ENCODE data around the gene ACTR1B.
"Not testable (repeated sequence)": the region's sequence is repeated elsewhere in the genome, so short reads cannot be mapped to it uniquely, and the experiment has no call there.

ACTR1B gene

DNA sequence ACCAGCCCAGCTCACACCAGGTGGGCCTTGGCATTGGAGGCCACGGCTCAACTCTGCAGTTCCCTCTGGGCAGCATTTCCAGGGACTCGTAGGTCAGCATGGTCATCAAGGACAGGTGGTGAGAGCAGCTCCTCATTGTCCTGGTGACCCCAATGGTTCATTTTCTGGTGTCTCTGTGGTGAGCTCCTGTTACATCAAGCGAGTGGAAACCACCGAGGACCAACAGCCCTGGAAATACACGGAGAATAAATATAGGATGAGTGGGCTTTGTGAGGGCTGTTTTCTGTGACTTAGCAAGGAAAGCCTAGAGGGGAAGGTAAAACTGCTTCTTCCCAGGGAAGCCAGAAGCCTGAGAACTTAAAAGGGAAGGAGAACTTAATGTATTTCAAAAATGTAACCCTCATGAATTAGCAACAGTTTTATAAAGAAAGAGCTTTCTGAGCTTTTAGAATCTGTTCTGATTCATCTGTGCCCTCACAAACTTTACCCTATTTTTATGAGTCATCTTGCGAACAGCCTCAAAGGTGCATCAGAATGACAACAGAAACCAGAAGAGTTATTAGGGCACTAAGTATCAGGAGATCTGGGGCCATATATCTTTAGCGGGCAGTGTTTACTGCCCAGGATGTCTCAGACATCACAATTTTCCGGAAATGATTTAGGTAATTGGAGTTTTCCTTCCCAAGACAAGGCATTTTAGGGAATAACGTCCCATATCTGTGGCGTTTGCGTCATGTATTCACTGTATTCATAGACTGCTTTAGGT is 24.4 kb upstream of the ACTR1B start:
- no peak for DNase-seq

DNA sequence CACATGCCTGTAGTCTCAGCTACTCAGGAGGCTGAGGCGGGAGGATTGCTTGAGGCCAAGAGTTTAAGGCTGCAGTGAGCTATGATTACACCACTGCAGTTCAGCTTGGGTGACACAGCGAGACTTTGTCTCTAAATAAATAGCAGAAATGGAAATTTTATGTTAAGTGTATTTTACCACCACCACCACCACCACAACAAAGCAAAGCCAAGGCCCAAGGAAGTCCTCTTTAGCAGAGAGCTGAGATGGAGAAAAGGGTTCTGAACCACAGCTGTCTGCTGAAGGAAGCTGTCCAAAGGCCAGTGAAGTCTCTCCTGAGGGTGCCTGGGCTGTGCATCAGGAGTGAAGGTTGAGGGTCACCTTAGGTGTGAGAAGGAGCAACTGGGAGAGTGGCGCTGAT is 23.4 kb upstream of the ACTR1B start:
- not testable (repeated sequence) for DNase-seq

DNA sequence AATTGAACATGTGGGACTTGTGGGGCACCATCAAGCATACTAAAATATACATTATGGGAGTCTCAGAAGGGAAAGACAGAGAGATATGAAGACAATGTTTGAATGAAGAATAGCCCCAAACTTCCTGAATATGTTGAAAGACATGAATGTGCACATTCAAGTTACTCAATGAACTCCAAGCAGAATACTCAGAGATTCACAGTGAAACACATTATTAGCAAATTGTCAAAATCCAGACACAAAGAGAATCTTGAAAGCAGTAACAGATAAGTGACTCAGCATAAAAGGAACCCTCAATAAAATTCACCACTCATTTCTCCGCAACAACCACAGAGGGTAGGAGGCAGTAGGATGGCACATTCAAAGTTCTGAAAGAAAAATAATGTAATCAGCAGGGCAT is 14.5 kb upstream of the ACTR1B start:
- no peak for DNase-seq

DNA sequence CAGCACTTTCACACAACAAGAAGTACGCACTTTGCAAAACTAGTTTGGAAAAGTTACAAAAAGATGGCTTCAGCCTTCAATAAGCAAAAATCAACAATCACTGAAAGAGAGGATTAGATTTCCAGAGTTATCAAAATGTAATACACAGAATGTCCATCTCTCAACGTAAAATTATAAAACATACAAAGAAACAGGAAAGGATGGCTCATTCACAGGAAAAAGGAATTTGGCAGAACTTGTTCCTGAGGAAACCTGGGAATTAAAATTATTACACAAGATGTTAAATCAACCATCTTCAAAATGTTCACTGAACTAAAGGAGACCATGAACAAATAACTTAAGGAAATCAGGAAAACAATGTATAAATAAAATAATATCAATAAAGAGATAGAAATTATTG is 13.6 kb upstream of the ACTR1B start:
- DNase-seq = no peak

DNA sequence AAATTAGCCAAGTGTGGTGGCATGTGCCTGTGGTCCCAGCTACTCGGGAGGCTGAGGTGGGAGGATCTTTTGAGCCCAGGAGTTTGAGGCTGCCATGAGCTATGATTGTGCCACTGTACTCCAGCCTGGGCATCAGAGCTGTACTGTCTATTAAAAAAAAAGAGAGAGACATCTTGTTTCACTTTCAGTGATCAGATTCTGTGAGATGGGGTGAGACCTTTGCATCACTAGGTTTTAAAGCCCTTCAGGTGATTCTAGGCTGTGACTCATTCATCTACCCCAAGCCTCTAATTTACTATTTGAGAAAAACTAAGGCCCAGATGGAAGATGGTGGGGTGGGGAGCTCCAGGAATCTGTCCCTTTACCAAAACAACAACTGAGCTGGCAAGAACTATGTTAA is 12.8 kb upstream of the ACTR1B start:
- no peak for DNase-seq

DNA sequence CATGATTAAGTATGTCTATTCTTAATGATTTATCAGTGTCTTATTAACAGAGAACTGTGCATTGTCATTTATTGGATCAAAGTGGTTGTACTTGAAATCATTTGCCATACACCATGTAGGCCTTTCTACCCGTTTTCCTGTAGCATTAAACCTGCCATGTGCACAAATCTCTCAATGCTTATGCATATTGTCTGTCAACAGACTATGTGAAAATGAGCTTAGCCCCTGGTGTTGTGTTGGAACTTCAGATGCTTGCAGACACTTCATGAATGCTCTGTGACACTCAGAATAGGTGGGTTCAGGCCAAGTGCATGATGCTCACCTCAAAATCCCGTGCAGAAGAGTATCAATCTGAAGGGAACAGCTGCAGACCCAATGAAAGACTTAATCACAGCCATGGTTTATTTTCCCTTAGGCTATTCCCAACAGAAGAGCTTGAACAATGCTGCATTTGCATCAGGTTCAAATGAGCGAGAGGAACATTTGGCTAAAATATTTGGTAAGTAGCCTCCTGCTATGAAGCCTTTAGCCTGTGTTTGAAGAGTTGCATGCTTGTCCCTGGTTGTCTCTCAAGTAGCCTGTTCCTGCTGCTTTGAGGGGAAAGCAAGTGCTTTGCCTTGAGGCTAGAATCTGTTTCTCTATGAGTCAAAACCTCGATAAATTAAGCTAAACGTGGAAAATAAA is 11.7 kb upstream of the ACTR1B start:
- no peak for DNase-seq

DNA sequence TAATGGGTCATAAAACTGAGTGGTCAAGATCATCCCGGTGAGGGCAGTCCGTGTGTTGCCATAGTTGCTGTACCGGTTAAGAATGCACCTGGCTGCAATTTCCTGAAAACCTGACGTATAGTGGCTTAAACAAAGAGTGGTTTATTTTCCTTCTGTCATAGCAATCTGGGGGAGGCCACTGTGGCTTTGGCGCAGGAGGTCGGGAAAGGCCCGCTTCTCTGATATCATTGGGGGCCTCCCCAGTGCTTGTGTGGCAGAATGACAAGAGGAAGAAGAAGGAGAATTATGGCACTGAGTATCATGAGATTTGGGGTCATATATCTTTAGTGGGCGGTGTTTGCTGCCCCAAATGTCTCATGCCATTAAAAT is 10.1 kb upstream of the ACTR1B start:
- peak in 1 of 2 donors; percentile 56 for DNase-seq

DNA sequence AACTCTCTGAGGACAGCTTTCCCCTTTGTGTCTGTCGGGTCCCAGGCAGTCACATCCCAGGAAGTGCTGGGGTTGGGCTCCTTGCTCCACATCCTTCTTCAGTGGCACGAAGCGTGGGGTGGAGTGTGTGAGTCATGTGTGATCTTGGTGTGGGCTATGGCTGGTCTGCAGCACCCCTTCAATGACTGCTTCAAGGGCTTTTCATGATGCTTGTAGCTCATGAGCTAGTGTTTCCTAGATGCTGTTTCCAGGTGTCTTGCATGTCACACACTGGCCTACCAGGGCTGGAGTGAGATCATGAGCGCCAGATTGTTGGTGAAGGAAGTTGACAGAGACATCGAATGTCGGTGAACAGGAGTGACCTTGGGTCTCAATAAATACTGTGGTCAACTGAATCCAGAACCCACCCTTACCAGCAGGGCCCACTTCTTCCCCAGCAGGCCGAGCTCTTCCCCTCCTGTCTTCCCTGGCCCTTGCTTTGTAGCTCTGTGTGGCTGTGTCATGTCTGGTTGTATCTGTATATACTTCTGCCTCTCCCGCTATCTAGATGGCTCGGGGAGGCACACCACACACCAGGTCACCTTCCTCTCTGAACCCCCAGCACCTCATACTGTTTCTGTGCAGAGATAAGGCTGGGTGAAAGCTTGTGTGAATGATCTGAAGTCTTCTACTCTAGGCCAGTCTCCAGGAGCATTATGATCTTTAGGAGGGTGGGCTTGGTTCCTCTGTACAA is 9.5 kb upstream of the ACTR1B start:
- DNase-seq = peak in 1 of 2 donors; percentile 52

DNA sequence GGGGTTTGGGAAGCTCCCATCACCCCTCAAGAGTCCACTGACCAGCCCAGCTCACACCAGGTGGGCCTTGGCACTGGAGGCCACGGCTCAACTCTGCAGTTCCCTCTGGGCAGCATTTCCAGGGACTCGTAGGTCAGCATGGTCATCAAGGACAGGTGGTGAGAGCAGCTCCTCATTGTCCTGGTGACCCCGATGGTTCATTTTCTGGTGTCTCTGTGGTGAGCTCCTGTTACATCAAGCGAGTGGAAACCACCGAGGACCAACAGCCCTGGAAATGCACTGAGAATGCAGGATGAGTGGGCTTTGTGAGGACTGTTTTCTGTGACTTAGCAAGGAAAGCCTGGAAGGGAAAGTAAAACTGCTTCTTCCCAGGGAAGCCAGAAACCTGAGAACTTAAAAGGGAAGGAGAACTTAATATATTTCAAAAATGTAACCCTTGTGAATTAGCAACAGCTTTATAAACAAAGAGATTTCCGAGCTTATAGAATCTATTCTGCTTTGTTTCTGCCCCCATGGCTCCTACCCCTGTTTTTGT is 8.8 kb upstream of the ACTR1B start:
- not testable (repeated sequence) for DNase-seq

DNA sequence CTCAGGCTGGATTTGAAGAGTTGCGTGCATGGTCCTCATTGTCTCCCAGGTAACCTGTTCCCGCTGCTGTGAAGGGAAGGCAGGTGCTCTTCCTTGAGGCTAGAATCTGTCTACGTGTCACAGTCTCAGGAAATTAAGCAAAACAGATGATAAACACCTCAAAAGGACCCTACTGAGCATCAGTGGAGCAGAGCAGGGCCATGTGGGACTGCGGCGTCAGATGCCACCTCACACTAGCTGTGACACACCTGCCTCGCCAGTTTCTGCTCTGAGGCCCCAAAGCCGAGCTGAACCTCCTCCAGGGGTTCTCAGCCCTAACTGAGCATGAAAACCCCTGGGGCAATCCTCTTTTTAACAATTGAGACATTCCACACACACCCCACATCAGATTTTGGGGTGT is 7.7 kb upstream of the ACTR1B start:
- DNase-seq = no peak

DNA sequence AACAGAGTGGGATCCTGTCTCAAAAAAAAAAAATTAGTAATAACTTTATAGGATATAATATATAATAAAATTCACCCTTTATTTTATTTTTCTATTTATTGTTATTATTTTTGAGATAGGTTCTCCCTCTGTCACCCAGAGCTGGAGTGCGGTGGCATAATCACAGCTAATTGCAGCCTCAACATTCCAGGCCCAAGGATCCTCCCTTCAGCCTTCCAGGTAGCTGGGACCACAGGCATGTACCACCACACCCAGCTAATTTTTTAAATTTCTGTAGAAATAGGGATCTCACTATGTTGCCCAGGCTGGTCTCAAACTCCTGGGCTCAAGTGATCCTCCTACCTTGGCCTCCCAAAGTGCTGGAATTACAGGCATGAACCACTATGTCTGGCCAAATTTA is 6.6 kb upstream of the ACTR1B start:
- DNase-seq = no peak

DNA sequence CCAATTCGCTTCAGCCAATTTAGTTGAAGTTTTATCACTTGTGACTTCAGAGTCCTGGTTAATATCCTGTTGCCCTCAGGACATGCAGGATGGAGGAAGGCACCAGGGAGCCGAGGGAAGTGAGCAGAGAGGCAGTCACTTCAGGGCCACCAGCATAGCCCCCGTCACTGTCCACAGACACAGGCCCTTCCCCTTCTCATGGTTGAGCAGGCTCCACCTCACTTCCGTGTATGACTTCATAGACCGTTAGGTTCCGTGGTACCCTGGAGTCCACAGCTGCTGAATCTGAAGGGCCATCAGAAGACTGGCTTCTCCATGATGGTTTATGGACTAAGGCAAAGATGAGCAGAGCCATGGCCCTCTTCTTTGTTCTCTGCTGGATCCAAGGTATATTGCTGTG is 5.6 kb upstream of the ACTR1B start, which contains the start of gene C2orf92:
Gene C2orf92, plus strand, starts transcription at position 266 of the 400 bp plus-strand sequence. Its CDS starts 76 bp downstream, at position 342.
- no peak for DNase-seq

DNA sequence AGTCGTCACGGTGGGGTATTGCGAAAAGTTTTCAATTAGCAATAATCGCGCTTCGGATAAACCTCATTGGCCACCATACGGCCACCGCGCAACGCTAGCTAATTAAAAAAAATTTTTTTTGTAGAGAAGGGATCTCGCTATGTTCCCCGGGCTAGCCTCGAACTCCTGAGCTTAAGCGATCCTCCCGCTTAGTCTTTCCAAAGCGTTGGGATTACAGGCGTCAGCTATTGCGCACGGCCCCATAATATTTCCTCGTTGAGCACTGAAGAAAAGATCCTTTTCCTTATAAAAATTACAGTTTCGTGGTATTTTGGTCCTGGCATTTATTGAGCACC is 759 bp upstream of the ACTR1B start:
- no peak for DNase-seq

DNA sequence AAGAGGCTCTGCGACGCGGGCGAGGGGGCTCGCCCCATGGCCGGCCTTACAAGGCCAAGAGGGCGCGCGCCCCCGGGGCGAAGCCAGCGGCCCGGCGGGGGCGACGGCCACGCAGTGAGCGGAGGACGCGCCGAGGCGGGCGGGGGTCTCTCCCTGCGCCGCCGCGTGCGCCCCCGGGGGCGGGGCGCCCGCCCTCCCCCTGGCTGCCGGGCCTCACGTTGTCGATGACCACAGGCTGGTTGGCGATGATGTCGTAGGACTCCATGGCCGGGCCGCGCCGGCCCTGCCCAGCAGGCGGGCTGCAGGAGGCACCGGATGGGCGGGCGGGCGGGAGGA is 250 bp downstream of the ACTR1B start:
- no peak for DNase-seq

DNA sequence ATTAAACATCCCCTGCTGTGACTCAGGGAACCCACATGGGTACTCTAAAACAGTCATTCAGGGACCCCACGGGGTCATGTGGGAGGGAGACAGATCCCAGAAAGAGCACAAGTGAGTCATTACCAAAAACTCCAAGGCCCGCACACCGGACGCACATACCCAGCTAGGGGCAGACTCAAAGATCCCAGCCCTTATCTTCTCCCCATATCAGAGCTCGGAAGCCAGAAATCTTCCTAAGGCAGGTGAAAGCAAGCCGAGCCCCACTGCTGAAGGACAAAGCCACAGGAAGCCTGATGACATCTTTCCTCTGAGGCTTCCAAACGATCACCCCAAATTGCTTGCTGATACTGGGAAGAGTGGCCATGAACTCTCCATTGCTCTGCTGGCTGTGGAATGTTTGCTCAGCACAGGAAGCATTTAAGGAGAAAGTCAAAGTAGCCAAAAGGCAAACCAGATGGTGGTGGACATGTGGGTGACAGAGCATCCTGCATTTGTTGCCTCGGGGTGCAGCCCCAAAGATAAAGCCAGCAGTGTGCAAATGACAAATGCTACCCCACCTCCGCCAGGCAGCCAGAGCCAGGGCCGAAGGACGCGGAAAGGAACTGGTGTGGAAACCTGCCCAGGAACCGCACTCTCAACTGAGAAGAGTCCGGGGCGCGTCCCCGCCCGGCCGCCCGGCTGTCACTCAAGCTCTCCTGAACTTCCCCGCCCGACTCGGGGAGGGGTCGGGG is 784 bp downstream of the ACTR1B start:
- DNase-seq = peak; percentile 55 to 88

DNA sequence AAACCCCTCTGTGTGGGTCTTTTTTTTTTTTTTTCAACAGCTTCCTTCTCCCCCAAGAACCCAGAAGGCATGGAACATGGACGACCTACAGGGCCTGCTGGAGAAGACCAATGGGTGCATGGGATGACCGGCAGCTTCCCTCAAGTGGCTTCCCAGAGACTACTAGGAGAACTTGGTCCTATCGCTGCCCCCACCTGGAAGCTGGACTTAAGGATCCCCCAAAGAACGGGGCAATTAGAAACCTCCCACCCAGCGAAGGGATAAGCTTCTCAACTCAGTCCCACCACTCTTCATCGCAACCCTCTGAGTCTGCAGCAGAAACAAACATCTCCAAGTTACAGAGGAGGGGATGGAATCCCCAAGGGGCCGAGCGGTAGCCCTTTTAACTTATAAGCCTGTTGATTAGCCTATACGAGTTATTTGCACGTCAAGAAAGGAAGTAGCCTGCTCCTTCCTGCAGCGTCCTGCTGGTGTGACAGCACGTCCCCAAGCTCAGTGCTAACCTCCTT is 1.4 kb downstream of the ACTR1B start:
- DNase-seq = no peak

DNA sequence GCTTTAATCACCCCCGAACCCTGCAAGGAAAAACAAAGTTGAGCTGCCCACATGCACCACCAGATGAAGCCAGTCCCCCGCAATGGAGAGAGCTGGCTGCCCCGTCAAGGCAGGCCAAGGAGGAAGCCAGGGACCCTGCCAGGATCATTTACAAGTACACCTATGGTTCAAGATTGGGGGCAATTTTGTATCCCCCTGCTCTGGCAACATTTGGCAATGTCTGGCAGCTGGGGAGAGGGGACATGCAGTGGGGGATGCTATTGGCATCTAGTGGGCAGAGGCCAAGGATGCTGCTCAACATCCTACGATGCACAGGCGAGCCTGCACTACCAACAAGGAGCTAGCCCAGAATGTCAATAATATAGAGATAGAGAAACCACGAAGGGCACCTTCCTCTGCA is 1.9 kb downstream of the ACTR1B start:
- no peak for DNase-seq

DNA sequence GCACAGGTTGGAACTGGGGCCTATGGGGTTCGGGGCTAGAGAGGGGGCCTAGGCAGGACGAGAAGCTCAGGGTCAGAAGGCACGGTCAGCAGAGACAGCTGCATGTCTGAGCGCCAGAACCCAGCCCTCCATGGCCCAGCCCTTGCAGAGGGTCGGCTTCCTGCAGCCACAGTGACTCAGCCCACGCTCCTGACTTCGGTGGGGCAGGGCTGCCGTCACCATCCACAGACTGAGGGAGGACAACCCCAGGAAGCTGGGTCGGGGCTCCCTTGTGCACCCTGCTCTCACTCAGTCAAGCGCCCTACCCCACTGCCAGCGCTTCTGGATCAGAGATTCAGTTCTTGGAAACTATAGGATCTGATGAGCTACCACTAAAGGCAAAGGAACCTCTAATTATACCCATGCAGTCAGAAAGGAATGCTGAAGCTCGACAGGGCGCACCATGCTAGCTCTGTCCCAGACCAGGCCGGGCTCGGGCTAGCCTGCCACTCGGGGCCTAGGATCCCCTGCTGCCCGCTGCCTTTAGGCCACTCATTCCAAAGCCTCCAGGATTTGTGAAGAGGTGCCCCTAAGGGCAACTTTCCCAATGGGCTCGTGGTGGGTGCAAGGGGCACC is 3.0 kb downstream of the ACTR1B start:
- DNase-seq = no peak

DNA sequence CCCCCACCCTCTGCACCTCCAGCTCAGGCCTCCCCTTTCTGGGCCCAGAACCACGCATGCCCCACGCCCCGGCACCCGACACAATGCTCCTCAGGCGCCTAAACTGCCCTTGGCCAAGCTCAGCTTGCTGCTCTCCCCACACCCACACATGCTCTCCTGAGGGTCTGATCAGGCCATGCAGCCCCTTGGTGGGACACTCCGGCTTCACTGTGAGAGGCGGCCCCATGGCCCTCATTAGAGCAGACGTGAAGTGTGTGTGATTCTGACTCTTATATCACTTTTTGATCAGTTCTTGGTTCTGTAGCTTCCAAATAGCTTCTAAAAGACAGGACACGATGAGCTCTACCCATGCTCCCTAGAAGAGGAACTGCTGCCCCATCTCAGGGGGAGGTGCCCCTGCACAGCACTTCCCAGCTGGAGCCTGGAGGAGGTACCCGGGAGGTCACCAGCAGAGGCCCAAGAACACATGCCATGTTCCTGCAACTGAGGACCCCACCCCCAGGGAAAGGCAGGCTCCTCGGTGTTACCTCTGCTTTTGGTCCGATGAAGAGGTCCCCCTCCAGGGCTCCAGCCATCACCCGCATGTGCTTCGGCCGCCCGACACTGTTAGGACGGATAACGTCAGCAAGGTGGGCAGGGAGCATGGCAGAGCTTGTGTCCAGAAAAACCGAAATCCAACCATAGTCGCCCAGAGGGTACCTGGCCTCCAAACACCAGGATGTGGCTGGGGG is 3.6 kb downstream of the ACTR1B start:
- no peak for DNase-seq

DNA sequence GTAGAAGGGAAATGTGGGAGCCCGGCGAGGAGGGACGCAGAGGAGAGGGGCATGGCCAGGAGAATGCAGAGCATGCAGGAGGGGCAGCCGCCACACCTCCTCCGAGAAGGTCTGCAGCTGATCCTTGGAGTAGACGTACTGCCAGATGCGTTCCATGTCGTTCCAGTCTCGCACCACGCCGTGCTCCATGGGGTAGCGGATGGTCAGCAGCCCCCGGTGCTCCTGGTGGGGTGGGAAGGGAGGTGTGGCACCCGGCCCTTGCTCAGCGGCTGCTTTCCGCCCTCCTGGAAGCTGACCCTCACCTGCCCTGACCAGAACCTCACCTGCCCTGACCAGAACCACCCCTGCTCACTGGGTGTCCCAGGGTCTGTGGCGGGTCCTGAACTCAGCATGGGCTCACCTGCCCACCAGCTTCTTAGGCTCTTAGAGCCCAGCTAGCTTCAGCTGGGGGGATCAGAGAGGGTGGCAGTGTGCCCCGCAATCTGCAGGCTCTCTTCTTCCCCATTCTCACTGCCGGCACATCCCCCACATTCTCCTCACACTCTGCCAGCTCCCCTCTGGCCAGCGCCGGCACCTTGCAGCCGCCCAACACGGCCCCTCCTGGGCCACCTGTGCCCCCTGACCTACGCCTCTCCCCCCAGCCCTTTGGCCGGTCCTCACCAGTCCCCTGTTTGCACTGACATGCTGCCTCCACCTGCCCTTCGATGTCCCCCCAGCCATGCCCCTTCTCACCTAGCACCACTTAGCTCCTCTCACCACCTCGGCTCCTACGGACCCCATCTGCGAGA is 4.4 kb downstream of the ACTR1B start:
- DNase-seq = no peak

DNA sequence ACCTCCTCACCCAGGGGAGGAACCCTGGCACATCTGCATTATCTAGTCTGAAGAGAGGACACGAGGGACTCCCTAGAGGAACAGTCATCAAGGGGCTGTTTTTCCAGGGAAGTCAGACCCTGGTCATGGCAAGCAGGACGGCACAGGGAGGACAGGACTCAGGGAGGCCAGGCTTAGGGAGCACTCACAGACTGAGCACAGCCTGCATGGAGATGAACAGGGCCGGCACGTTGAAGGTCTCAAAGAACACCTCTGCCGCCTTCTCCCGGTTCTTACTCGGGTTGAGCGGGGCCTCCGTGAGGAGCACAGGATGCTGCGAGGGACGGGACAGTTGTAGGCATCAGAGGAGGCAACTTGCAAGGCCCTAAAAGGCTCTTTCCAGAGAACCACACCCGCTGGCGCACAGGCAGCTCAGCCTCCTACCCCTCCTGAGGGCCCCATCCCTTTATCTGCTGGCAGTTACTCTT is 5.1 kb downstream of the ACTR1B start:
- no peak for DNase-seq
